ENCODE measurements around the gene PIP4K2C. TPM values are rescaled to one million over a fixed set of nuclear protein-coding genes. Genes with fewer than 3 reads are reported as not detected.

The PIP4K2C gene
- total and polyA plus RNA-seq, 10 of the 15 experiments (the other 5 are each of a cell fraction or from before 2014, with no cell fraction given), result 4.8 to 25.1 (median 14.9) TPM

- TF ChIP-seq RAD21 (IDR thresholded peaks at IDR 0.05; ENCODE audit: insufficient read depth, low read depth, low read length), result peak; percentile 58
- TF ChIP-seq MXI1 (IDR thresholded peaks at IDR 0.05; ENCODE audit: low read depth, low read length), result no peak
Observed at GRCh38 chr12:57621497-57622292, 30.7 kb downstream of the PIP4K2C start (continued).

GRCh38 chr12:57622293-57623245 is 31.6 kb downstream of the PIP4K2C start:
- WGBS (ENCODE audit: insufficient coverage, insufficient replicate concordance, low lambda C conversion rate, missing lambda C conversion rate), result 51% methylated on average over 9 of the region's 9 CpGs
- intact Hi-C loops (cut with micrococcal nuclease; ENCODE audit: unreplicated experiment), result loop anchor here (5.0 kb wide), 1 partner anchor 165 kb away; the partner anchor contains the start of genes GLI1 and INHBE
- Histone ChIP-seq H3K36me3 (ENCODE audit: control insufficient read depth in 2 of 2, insufficient read depth in 2 of 2, low read length in 1 of 2) (no peaks in the 10 kb centered on the region), H3K4me2 (ENCODE audit: control insufficient read depth, insufficient read depth) (no peak overlapping the region), H3K9ac (ENCODE audit: control insufficient read depth, insufficient read depth, low read length) (no peak overlapping the region), H3K4me3 (no peak overlapping the region), H2AFZ (ENCODE audit: control insufficient read depth, low read depth, low read length) (no peak overlapping the region), H3K27me3 (replicated peaks in 1 of 2; ENCODE audit: control insufficient read depth in 2 of 2, insufficient read depth in 2 of 2, low read length in 1 of 2) (peaks cover 30 to 31% of the 10 kb centered on the region in 2 experiments; a peak in 3 of 4 replicates), H3K79me2 (ENCODE audit: control insufficient read depth, insufficient read depth, low read length) (no peaks in the 10 kb centered on the region), H3K9me3 (replicated peaks; ENCODE audit: control insufficient read depth, insufficient read depth, low read length) (no peaks in the 10 kb centered on the region), H3K27ac (ENCODE audit: control insufficient read depth, insufficient read depth) (no peak overlapping the region), H4K20me1 (ENCODE audit: control insufficient read depth, insufficient read depth) (no peaks in the 10 kb centered on the region), H3K4me1 (ENCODE audit: control insufficient read depth, insufficient read depth, low read length) (peaks cover 6% of the 10 kb centered on the region)
- FAIRE-seq, result no peak
- SMC1A ChIA-PET (ENCODE audit: uncharacterized antibody, unreplicated experiment), result interaction anchor here (0.9 to 1.5 kb wide), 6 partner anchors 8 to 164 kb away, joined by 3 to 16 read pairs (median 4); no protein-coding TSS in a partner anchor
- in situ Hi-C loops (cut with MboI), result no loop called here
- no peak for DNase-seq (ENCODE audit: low read depth, low spot score)
- RAD21 ChIA-PET (ENCODE audit: unreplicated experiment), result interaction anchor here (1.1 to 2.0 kb wide), 3 partner anchors 37 to 164 kb away, joined by 3 to 12 read pairs (median 3); no protein-coding TSS in a partner anchor
- POLR2A ChIA-PET, result no interaction called here
- TF ChIP-seq CBX5 (IDR thresholded peaks at IDR 0.05; ENCODE audit: low read depth) (no peak), CEBPZ (IDR thresholded peaks at IDR 0.05; ENCODE audit: low read depth, low read length) (no peak), KLF5 (IDR thresholded peaks at IDR 0.05; ENCODE audit: partially characterized antibody) (no peak), JUND (IDR thresholded peaks at IDR 0.05; ENCODE audit: low read depth, low read length) (no peak), YBX1 (IDR thresholded peaks at IDR 0.05) (no peak), USF2 (IDR thresholded peaks at IDR 0.05; ENCODE audit: borderline replicate concordance, low read depth, low read length) (no peak), POLR2A (IDR thresholded peaks at IDR 0.05; ENCODE audit: low read depth, low read length) (no peak)
- no TSS peak for BruUV-seq (replicated peaks)
- CTCF ChIA-PET, result interaction anchor here (0.8 to 7.8 kb wide), 4 partner anchors 8 to 164 kb away, joined by 3 to 119 read pairs (median 10); no protein-coding TSS in a partner anchor
- ATAC-seq, result no peak
